SIG-M5 treated with dmso at 0.1 percent for 504 hours (cell line): ENCODE measurements around the gene GRHL1.

Experiments
- DNase-seq: peaks from one replicate; lab custom pipeline; 2025; ENCODE audit not compliant: unreplicated experiment; lab: John Stamatoyannopoulos, UW

GRHL1 gene

DNA sequence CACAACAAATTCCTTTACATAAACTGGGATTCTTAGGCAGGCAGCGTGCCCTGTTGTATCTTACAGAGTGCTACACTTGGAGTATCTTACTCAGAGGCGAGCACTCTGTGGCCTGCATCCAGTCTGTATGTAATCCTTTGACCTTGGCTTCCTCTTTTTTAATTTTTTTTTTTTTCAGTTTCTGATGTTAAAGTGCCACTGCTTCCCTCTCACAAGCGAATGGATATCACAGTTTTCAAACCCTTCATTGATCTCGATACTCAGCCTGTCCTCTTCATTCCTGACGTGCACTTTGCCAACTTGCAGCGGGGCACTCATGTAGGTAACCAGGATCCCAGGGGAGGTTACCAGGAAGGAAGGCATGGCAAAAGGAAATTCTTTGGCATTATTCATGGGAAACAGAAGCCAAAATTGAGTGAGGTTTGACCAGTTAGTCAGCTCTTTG is 40.4 kb downstream of the GRHL1 start:
- DNase-seq = peak; percentile 35

DNA sequence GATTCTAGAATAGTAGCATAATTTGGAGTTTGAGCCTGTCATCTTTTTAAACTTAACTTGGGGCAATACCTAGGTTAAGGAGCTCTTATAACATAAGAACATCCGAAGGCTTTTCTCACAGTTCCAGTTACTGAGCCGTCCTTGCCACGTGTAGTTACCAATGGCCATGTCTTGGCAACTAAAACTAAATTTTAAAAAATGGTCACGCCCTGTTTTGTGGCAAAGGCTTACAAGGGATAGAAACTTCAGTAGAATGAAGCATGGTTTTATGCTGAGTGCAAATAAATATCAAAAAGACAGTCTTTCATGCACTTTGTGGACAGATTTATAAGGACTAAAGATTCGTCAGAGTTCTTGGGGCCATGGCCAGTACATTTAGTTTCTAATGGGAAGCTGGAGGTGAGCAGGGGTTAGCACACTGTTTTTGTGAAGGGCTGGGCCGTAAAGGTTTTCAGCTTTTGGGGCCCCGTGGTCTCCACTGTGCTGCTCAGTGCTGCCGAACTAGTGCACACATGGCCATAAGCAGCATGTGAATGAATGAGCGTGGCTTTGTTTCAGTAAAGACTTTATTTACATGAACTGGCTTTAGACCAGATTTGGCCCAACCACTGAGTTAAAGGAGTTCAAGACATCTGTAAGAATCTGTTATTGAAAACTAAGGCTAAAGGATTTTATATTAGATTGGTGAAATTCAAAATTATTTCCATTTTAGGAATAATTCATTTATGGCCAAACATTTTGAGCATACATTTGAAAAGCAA is 41.1 kb downstream of the GRHL1 start:
- DNase-seq = no peak

DNA sequence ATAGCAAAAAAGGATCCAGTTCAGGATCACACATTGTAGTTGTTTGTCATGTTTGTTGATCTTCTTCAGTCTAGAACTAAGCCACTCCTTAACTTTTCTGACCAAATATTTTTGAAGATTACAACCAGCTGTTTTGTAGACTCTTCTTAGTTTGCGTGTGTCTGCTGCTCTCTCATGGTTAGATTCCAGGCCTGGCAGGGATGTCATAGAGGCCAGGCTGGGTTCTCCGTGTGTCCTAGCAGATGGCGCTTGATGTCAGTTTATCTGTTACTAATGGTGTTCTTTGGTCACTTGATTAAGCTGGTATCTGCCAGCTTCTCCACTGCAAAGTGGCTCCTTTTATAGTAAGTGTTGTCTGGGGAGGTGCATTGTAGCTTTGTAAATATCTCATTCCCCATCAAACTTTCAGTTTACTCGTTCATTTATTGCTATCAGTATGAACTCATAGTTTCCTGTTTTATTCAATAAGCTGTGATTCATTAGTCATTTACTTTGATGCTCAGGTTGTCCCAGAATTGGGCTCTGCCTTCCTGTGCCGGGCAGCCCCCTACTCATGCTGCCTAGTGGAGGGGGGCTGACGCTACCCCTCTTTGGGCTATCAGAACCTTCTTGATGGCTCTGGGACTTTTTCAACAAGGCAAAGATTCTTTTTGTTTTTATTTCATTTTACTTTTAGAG is 42.1 kb downstream of the GRHL1 start:
- DNase-seq = no peak

DNA sequence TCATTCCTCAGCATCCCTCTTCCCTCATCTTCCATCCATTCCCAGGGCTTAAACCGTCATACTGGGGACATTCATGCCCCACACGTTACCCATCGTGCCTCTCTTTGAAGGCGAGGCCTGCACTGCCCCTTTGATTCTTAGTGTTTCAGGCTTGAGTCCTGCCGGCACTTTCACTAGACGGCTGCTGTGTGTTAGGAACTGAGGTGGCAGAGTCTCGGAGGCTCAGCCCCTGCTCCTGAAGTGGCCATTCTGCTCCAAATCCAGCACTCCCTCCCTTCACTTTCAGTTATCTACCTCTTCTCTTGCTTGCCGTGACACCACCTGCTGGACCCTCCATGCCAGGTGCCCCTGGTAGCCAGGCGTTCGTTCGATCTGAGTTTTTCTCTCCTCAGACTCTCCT is 43.0 kb downstream of the GRHL1 start:
- DNase-seq = no peak

DNA sequence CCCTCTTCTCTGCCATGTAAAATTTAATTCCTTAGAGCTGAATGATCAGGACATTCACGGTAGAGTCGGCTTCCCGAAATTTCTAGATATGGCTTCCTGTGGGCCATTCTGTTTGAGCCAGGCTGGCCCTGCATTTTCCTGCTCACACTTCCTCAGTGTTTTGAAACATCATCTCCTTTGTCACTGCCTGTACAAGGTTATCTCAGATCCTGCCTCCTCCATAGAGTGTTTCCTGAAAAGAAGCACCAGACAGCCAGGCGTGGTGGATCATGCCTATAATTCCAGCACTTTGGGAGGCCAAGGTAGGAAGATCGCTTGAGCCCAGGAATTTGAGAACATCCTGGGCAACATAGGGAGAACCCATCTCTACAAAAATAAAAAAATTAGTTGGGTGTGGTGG is 43.6 kb downstream of the GRHL1 start:
- no peak for DNase-seq

DNA sequence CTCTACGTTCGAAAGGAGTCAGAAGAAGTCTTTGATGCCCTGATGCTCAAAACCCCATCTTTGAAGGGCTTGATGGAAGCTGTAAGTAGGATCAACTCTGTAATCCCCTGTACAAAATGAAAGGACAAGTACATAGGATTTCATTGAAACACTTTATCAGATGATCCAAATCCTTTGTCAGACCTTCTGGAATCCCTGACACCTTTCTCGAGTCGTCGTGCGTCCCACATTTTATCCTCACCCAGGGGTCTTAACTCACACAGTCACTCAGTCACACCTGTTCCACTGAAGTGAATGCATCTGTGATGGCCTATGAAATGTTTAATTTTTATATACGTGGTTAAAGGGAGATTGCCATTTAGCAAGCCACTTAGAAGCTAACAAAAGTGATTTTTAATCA is 44.8 kb downstream of the GRHL1 start:
- DNase-seq = no peak

DNA sequence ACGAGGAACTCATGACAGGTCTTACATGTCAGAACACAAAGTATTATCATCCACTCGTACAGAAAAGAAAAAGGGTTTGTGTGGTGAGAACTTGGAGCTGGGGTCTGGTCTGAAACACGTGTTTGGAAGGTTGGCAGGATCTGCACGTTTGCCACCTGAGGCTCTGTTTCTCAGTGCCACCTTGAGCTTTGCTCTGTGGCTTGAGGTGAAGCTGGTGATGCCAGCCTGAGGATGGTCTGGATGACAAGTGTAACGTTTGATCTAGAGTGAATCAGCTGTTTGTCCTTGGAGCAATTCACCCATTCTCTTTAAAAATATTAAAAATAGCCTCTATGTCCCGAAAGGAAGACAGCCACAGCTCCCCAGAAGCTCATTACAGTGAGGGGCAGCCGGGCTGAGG is 46.4 kb downstream of the GRHL1 start:
- DNase-seq = no peak

DNA sequence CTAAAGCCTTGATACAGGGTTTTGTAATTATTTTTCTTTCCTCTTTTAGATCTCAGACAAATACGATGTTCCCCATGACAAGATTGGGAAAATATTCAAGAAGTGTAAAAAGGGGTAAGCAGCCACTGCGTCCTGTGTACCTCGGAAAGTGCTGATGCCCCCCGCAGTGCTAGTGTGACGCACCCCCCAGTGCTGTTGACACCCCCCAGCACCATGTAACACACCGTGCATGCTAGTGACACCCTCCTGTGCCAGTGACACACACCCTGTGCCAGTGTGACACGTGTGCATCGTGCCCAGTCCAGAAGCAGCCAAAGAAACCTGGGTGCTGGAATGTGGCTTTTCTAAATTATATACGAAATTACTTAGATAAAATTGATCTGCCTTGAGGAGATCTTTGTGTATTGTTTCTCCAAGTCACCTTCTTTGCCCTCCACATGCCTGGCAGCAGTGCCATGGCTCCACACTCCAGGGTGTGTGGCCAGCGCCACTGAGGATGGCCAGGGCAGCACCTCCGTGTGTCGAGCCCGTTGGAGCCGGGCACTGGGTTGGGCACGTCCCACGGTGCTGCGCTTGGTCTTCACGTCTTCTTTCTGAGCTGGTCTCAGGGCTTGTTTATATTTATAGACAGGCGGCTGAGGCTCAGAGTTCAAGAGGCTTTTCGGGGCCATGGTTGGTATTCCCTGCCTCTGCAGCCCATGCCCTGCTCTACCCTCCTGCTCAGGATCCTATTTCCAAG is 47.6 kb downstream of the GRHL1 start:
- DNase-seq = no peak

DNA sequence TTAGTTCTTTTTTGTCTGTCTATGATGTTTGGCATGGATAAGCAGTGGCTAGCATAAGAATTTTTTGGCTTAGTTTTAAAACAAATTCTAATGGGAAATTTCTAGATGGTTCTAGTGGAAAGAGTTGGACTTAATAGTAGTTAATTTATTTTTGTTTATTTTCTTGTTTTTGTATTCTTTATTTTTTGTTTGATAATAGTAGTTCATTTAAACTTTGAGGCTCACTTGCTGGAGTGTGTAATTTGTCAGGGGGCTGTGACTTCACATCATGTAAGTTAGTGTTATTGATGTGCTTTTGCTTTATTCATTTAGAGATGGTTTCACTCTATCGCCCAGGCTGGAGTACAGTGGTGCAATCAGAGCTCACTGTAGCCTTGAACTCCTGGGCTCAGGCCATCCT is 48.2 kb downstream of the GRHL1 start:
- no peak for DNase-seq

DNA sequence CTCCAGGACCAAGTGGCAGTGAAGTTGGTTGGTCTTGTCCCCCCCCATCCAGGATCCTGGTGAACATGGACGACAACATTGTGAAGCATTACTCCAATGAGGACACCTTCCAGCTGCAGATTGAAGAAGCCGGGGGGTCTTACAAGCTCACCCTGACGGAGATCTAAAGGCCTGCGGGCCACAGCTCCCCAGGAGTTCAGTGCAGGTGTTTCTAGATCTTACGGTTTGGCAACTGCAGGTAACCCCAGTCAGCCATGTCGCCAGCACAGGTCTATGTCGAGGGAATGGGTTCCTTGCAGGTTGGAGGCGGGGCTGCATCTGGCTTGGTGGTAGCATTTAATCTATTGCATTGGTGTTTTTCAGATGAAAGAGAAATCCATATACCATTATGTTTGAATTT is 49.0 kb downstream of the GRHL1 start:
- no peak for DNase-seq

DNA sequence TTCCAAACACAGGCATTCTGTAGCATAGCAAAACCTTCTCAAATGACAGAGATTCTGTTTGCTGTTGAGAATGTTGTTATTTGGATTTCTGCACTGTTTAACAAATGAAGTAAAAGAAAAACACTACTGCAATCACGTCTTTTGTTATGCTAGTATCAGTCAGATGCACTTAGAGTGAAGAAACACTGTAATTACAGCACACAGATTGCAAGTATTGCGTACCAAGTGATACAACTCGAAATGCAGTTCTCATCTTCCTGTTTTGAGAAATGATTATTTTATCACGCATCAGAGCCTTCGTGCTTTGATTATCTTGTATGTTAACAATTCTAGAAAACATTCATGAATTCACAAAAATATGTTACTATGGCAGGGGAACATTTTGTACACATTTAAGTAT is 50.1 kb downstream of the GRHL1 start:
- no peak for DNase-seq

DNA sequence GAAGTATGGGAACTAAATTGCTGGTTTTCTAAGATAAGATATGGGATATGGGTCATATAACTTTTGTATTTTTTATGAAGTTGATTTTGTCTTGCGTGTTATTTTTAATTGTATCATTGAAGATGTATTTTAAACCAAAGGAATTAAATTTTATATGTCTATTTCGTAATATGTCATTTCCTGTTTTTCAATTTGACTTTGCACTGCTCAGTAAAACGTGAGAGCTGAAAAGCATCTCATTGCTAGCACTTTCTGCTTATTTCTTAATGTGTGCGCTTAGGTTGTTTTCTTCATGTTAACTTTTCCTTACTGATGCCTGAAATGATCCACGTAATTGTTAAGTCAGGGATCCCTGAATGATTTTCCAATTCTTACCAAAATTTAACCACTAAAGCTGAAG is 50.6 kb downstream of the GRHL1 start:
- no peak for DNase-seq

DNA sequence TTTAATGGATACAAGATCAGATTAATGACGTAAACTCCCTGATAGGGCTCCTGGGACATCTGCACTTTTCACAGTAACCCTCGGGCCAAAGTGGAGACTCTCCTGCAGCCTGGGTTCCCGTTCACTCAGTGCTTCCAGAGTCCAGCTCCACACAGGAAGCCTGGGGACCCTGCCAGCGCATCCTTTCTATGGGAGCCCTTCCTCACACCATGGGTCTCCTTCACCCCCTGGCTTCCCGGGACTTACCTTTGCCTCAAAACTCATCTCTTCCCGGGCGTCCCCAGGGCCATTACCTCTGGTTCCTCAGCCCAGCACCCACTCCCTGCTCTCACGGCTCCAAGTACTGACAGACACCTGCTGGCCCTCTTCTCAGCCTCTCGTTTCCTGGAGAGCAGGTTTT is 51.2 kb downstream of the GRHL1 start:
- DNase-seq = no peak

DNA sequence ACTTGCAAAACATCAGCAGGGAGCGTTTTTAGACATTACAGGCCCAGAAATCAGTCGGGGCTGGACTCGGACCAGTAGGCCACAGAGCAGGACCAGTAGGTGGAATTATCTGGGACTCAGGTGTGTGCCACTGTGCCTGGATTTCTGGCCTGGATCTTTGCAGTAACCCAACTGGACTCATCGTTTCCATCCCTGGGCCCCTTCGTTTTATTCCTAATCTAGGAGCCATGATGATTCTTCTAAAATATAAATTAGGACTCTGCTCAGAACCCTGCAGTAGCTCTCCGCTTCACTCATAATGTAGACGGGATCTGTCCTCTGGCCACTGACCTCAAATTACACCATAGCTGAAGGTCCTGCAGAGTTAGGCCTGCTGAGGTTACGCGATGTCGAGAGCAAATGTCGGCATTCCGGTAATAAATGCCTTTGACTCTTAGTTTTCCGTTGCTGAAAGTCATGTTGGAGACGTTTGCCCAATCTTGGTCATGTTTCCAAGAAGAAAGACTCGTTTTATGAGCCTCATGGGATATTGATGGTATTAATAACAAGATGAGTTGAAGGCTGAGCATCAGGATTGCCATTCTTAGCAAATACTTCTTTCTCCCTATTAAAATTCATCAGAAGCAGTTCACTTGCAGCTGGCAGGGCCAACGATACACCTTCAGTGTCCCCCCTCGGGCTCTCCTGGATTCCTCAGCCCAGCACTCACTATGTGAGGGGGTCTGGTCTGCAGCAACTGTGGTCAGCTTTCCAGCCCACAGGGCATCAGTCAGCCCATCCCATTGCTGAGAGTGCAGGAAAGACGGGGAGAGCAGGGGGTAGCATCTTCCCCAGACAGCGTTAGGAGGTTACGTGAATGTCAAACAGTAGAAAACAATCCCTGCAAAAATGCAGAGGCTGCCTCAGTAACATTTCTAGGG is 52.0 kb downstream of the GRHL1 start:
- no peak for DNase-seq

DNA sequence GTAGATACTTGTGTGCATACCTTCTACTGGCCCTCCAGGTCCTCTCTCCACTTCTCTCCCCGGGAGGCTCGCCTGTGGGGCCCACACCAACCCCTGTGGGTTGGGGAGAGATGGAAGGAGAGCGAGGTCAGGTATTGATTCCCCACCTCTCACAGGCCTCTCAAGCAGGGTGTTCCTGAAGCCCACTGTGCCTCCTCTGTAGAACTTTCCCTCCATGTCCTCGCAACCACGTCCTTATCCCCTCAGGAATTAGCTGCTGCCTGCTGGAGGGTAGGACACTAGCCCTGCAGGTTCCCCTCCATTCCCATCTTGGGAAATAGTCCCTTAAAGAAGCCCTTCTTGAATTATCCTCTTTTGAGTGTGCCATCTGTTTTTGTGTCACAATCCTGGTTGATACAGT is 52.9 kb downstream of the GRHL1 start:
- no peak for DNase-seq

DNA sequence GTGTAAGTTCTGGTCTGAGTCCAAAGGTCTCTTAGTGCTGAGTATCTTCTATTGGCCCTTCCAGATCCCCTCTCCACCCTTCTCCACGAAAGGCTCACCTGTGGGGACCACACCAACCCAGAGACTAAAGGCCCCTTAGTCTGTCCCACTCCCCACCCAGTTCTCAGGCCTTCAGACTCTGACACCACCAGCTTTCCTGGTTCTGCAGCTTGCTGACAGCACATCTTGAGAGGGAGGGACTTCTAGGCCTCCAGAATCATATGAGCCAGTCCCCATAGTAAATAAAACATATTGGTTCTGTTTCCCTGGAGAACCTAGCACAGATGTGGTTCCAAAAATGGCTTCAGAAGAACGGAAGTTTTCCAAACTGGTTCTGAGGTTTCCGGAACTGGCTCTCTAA is 53.3 kb downstream of the GRHL1 start:
- DNase-seq = no peak

DNA sequence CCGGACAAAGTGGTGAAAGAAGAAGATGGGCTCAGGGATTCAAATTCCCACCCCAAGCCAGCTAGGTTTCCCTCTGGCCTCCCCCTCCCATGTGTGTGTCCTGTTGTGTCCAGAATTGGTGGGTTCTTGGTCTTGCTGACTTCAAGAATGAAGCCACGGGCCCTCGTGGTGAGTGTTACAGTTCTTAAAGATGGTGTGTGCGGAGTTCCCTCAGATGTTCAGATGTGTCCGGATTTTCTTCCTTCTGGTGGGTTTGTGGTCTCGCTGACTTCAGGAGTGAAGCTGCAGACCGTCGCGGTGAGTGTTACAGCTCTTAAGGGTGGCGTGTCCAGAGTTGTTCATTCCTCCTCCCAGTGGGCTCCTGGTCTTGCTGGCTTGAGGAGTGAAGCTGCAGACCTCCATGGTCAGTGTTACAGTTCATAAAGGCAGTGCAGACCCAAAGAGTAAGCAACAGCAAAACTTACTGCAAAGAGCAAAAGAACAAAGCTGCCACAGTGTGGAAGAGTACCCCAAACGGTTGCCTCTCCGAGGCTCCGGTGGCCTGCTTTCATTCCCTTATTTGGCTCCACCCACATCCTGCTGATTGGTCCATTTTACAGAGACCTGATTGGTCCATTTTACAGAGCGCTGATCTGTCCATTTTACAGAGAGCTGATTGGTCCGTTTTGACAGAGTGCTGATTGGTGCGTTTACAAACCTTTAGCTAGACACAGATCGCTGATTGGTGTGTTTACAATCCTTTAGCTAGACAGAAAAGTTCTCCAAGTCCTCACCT is 54.2 kb downstream of the GRHL1 start:
- no peak for DNase-seq

DNA sequence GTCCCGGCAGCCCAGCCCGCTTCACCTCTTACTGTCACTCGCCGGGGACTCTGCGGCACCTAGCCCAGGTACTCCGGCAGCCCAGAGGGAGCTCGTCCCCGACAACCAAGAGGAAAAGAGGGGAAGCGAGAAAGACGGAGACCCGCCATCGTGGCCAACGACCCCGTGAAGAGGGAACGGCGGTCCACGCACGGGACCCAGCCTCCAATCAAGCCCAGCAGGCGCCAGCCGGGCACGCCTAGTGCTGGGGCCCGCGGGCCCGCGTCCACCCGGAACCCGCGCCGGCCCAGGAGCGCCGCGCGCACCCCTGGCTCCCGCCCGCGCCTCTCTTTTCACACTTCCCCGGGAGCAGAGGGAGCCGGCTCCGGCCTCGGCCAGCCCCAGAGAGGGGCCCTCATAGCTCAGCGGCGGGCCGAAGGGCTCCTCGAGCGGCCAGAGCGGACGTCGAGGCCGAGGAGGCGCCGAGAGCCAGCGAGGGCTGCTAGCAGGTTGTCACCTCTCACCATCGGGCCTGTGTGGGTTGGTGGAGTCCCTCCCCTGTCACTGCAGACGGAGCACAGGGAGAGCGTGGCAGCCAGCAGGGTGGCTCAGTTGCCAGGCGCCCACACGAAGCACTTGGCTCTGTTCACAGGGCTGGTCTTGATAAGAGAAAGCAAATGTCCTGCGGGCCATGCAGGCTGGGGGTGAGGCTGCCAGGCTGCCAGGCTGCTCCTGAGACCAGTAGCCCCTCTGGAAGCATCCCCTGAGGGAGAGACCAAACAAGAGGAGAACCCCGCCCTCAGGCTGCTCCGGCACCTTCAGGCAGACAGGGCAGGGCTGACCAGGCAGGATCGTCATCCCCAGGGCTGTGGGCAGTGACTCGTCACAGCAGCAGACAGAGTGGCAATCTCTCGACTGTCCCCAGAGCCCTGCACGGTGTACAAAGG is 55.0 kb downstream of the GRHL1 start:
- DNase-seq = no peak

DNA sequence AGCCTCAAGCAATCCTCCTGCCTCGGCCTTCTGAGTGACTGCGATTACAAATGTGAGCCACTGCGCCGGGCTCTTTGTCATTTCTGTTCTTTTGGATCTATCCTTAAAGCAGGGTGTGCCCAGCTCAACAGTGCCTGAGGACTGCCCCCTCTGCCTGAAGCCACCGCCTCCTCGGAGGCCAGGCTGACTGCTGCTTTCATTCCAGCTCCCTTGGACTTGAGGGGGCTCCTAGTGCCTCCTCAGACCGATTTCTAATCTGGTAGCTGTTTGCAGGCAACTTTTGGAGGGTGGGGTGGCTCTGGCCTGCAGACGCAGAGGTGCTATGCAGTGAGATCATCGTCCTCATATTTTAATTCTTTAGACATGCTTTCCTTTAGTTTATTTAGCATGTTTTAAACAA is 55.9 kb downstream of the GRHL1 start:
- no peak for DNase-seq
